Daoy (cell line): ENCODE measurements around the gene TEPSIN. TPM values are rescaled to one million over a fixed set of nuclear protein-coding genes. Genes with fewer than 3 reads are reported as not detected.

Source experiments
- DNase-seq: peaks from one replicate; pipeline ENCODE4 v3.0.0-alpha.2; 2015; ENCODE audit warnings: low read depth
- total RNA-seq: library from RNA; depleted of rRNA; stranded (reverse); fragments of >200 nt; shearing (Covaris generic); gene quantifications from 2 replicates; pipeline ENCODE4 v1.2.3, GENCODE V29; 2014

The TEPSIN gene
- total RNA-seq, 1 experiment from 2014 or later, result 17.0 TPM

DNA sequence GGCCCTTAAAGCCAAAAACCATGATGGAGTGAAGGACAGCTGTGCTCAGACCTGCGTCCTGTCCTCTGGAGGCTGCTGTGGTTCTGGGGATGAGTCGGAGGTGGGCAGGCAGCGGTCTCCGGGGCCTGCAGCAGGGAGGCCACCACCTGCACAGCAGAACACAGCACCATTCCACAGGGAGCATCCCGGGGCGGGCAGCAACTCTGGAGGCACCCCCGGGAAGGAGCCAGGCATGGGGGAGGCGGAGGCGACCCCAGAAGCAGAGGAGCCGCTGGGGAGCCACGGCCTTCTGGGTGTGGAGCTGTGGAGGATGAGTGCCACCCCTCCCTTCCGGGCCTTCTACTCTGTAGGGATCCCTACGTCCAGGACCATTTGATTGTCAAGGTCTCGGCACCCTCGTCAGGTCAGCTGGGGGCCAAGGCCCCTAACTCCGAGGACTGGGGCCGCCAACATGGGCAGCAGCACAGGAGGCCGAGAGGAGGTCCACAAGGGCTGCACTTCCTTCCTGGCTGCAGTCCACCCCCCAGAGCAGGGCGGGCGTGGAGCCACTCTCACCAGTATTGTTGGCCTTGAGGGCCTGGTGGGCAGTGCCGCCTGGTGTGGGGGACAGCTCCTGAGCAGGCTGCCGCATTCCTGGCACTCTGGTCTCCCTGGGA is 39.9 kb downstream of the TEPSIN start:
- DNase-seq, result no peak

DNA sequence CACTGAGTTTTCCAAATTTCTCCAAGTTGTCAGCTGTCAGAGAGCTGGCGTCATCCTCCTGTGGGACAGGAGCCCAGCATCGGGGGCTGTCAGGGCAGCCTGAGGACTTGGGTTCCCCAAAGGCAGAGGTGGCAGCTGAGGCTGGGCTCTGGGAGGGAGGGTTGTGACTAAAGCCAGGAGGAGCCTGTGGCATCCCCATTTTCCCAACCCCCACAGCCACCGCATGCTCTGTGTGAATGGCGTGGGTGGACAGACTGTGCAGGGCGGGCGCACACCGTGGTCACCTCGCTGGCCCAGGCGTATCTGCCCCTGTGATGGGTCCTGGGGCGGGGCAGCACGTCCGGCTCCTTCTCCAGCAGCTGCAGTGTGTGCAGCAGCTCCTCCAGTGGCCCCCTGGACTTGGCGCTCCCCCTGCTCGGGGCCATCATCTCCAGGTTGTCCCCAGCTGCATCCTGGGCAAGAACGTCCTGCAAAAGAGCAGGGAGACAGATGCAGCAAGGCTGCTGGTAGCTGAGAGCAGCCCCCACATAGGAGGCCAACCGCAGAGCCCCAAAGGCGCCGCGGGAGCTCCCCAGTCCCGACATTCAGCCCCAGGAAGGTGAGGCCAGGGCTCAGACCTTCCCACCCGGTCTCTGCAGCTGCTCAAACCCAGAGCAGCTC is 40.9 kb downstream of the TEPSIN start:
- DNase-seq, result no peak

DNA sequence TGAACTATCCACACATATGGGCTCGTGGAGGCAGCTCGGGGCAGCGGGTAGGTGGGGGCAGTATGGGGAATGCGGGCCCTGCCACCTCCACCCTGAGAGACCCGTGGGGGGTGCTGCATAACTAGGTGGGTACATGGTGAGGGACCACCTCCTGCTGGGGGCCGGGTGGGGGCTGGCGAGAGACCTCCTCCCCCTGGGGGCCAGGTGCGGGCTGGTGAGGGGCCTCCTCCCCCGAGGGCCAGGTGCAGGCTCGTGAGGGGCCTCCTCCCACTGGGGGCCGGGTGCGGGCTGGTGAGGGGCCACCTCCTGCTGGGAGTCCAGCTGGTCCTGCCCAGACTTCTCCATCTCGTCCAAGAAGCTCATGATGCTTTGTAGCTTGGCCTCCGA is 41.5 kb downstream of the TEPSIN start:
- DNase-seq, result no peak

DNA sequence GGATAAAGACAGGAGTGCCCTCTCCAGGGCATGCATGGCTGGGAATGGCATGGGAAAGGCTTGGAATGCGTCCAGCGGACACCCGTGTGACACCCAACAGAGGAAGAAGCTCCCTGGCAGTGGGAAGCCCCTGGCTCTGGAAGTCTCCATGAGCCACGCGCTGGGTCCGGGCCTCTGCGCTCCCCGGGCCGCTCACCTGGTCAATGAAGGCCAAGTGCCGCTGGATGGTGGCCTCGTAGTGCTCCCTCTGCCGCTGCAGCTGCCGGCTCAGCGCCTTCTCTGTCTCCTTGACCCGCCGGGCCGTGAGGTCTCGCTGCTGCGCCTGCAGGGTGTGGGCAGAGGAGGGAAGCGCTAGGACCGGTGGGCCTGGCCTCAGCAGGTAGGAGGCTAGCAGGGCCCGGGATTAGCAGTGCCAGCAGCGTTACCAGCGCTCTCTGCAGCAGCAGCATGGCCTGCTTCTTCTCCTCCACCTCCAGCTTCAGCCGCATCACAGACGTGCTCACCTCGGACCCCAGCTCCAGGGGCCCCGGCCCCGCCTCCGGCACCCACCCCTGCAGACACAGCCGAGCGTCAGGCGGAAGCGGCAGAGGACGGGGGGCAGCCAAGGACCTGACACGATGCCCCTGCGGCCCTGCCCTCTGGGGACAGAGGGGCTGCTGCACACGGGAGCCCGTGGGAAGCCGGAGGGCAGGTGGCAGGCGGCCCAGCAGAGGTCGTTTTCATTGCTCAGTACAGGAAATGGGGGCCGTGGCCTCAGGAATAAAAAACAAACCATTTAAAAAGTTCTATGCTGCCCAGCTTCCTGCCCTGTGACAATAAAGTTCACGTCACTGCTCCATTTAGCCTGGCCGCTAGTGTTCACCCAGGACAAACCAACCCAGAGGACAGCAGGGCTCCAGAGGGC is 42.1 kb downstream of the TEPSIN start:
- DNase-seq, result no peak

DNA sequence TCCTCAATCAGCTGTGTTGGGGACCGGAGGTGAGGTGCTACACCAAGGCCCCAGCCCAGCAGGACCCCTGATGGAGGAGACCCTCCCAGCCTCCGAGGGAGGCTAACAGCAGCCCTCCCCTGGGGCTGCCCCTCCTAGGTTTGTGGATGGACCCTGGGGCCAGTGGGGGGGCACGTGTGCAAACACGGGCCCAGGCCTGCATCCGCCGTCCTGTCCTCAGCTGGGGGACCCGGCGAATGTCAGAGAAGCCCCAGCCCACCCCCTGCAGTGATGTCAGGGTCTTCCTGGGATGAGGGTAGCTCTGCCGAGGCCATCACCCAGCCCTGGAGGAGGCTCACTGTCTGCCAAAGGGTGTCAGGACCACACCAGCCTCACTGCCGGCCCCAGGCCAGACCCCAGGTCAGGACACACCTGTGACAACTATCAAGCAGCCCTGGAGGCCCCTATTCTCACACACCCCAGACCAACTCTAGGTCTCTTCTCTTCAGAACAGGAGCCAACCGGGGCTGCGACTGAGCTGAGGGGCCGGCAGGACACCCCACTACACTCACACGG is 42.8 kb downstream of the TEPSIN start:
- no peak for DNase-seq

DNA sequence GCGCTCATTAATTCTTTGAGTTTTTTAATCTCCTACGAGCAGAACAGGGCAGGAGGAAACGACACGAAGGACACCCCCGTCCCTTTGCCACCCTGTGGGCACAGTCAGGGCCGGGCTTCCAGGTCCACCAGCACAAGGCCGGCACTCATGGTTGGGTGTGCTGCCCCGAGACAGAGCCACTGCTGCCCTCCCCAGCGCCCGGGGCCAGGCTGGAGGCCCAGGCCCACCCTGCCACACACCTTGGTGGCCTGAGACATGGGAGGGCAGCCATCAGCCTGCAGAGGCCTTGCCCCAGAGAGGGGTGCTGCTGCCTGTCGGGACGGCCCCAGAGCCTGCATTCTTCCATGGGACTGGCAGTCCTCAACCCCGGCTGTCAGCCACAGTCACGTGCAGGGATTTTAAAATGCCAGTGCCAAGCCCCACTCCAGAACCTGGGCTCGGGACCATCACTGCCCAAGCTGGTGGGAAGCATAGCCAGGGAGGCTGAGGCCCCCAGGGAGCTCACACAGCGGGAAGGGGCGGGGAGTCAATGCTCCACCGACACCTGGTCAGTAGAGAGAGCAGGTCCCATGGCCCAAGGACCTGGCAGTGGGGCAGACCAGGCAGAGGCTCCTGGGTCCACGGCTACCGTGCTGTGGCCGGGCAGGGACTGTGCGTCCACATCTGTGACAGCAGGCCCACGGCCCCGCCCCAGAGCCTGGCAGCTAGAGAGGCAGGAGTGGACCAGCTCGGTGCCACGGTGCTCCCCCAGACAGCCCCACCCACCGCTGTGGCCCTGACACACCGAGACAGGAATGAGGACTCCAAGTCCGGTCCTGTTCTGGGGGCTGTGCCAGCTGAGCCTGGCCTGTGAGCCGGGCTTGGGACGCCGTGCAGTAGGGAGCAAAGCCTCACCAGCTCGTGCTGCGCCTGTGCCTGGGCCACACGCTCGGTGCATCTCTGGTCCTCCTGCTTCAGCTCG is 43.6 kb downstream of the TEPSIN start:
- DNase-seq, result no peak

DNA sequence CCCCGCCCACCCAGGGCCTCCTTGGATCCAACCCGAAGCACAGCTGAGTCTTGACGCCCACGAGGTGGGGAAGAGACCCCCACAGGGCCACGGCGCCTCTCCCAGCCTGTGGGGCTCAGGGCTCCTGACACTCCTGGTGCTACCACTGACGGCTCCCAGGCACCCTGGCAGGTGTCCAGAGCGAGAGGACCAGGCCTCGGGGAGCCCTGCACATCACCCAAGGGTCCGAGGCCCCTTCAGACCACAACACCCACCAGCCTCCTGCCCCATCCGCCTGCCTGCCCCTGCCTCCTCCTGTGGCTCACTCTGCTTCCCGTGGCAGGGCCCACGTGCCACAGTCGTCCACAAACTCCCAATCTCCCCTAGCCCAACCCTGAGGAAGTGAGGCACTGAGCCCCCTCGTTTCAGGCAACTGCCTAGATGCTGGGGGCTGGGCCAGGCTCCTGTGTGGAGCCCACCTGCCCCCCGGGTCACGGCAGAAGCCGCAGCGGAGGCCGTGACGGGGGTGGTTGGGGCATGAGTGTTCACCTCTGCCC is 44.6 kb downstream of the TEPSIN start:
- no peak for DNase-seq

DNA sequence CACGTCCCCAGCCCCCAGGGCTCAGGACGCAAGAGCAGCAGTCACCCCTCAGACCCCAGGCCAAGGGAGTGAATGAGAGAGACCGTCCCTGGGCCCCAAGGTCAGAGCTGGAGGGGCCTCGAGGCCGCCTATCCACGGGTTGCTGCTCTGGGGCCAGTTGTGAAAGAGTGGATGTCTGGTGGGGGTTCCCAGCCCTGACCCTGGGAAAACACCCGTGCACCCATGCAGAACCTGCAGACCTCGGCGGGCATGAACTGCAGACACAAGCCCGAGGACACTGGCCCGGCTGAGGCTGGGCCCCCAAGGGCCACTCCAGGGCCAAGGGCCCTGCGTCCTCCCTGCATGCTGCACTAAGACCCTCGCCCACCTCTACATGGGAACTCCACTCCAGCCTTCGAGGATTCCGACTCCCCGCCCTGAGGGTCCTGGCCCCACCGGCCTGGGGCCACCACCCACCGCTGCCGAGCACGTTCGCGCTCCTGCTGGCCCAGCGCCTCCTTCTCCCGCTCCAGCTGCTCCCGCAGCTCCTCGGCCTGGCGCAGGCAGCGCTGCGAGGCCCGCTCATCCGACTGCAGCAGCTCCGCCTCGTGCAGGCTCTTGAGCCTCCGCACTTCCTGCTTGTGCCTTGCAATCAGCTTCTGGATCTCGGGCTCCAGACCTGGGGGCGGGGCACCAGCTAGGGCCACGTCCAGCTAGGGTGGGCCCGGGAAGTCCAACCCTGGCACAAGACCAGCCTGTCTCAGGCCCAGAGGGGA is 45.2 kb downstream of the TEPSIN start:
- DNase-seq, result no peak

DNA sequence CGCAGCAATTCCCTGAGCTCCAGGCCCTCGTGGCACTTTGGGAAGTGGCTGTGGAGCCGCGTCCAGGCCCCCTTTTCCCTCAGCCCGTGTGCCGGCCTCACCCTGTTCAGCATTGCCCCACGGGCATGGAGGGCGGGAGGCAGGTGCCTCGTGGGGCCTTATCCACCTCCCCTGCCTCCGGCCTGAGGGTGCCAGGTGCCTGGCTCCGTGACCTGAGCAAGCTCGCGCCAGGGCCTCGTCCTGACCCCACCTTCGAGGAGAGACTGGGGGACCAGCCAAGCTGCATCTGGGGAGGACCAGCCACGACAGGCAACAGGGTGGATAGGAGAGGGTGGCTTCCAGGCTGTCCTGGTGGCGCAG is 45.8 kb downstream of the TEPSIN start:
- no peak for DNase-seq

DNA sequence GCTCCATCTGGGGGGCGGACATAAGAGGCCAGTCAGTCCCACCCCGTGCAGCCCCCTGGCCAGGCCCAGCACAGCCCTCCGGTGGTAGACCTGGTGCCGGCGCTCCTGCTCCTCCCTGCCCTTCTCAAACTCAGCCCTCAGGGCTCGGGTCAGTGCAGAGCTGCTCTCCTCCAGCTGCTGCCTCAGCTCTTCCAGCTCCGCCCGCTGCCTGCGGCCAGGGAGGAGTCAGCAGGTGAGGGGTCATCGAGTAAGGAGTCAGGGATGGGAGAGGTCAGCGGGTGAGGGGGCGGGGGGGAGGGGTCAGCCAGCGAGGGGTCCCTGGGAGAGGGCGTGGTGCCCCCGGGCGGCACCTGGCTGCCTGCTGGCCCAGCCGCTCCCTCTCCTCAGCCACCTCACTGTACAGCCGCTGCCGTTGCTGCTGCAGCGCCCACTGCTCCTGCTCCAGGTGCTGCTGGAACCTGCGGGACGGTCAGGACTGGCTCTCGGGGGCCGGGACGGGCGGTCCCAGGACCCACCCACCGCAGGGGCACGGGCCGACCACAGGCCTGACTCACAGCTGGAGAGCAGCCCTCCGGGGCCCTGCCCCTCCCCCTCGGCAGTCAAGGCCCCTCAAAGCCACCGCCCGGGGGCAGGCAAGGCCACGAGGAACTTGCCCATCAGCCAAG is 46.3 kb downstream of the TEPSIN start:
- DNase-seq, result no peak

DNA sequence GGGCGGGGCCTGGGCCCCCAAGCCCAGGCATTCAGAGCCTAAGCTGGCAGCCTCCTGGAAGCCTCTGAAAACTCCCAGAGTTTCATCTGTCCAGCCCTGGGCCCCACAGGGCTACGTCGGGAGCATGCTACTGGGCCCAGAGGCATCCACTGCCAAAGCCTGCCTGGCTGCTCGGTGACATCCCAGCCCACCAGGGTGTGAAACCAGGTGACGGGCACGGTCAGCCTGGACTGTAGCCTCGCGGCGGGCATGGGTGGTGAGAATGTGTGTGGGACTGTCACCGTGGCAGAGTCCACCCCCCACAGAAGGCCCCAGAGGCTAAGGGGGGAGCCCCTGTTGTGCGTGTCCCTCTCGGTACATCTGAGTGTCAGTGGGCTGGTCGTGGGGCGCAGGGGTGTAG is 47.2 kb downstream of the TEPSIN start:
- no peak for DNase-seq

DNA sequence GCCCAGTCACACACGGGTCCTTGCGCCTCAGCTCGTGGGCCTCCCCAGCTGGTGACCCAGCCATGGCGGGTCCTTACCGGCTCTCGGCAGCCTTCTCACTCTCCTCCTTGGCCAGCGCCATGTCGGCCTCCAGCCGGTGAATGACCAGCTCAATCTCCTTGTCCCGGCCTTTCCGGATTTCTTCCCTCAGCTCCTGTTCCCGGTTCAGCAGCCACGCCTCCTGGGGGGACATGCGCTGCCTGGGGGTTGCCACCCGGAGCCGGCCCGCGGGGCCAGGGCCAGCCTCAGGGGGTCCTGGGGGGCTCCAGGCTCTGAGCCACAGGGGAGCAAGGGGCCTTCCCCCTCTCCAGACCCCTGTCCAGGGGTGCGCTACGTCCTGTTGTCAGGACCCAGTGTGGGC is 47.7 kb downstream of the TEPSIN start:
- no peak for DNase-seq

DNA sequence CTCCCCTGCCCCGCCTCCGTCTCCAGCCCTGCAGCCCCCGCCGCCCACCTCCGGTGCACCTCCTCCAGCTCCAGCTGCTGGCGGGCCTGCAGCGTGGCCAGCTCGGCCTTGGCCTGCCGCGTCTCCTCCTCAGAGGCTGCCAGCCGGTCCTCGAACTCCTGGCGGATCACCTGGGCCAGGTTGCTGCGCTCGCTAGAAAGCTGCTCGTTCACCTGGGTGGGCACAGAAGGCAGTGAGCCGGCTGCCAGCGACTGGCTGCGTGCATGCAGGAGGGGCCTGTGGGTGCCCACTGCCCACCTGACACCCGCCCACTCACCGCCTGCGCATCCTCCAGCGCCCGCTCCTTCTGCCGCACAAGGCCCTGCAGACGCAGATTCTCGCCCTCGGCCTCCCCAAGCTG is 48.3 kb downstream of the TEPSIN start:
- no peak for DNase-seq

DNA sequence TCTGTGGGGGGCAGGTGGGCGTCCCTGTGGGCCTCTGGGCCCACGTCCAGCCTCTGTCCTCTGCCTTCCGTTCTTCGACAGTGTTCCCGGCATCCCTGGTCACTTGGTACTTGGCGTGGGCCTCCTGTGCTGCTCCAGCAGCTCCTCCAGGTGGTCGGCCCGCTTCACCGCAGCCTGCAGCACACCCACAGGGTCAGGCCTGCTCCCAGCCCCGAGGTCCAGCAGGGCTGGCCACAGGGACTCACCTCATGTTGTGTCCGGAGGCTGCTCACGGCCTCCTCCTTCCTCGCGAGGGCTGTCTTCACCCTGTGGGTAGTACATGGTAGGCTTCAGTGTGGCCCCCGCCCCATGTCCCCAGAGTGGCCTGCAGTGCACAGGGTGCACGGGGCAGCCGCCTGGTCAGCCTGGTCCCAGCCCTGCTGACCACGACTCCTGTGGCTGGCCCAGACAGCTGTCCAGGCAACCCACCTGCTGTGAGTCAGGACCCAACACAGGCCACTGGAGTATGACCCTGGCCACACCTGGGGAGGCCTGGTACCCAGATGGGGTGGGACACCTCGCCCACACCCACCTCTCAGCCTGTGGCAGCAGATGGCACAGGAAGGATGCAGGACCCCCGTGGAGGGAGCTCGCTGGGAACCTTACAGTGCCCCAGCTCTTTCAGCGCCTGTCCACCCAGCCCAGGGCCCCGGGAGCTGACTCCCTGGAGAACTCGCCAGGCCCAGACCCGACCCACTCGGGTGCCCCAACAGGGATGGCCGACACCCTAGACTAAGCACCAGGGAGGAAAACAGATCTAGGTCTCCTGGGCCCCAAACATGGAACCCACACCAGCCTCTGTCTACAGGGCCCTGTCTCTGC is 49.0 kb downstream of the TEPSIN start:
- no peak for DNase-seq

DNA sequence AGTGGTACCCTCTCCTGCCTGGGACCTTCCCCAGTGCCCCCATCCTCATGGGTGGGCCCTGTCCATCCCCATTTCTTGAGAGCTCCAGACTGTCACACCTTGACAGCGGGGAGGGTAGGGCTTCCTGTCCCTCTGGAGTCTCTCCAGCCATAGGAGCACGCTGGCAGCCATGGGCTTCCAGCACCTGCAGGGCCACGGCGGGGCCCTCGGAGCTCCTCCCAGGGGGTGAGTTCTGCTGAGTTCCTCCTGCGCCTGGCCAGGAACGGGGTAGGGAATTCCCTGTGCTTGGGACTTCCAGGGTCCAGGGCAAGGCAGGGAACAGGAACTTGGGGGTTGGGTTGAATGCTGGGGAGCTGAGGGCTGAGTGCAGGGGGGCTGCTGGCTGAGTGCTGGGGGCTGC is 49.8 kb downstream of the TEPSIN start:
- DNase-seq, result no peak

DNA sequence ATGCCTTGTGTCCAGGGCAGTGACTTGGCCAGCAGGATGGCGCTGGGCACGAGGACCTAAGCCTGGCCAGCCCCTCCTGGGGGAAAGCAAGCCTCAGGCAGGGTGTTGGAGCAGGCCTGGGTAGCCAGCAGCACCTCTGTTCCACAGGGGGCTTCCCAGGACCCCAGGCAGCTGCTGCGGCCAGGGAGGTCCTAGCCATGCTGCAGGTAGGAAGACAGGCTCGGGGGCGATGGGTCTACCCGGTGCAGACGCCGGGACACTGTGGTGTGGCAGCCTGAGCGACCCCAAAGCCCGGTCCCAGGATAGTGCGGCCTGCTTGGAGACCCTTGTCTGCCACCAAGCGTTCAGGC is 50.4 kb downstream of the TEPSIN start:
- DNase-seq, result no peak

DNA sequence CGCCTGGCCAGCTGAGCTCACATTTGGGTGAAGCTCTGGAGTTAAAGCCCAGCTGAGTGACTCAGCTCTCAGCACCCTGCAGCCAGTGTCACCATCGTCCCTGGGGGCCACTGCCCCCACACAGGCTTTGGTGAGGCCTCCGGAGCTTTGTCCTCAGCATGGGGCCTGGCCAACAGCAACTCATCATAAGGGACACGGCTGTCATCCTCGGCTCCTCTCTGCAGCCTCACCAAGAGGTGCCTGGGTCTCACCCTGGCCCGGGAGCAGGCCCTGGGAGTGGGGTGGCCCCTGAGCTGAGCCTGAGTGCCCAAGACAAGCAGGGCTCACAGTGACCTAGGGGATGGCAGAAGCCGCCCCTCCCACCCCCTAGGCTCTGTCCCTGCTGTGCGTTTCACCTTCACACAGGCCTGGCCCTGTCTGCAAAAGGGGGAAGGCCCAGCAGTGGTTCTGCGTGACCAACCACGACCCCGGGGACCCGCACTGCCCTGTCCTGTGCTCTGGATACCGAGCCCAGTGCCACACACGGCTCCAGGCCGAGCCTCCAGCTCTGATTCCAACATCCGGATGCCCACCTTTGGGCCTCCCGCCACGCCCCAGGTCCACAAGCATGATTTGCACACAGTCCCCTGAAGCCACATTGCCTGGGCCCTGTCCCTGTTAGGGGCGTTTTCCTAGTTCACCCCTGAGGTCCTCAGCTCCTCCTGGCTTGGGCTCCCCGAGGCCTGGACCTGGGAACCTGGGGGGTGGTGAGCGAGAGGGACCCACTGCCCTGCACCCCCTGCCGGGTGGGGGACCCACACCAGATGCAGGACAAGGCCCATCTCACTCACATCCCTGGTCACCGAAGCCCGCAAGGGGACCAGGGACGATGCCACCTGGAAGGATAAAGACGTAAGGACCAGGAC is 51.0 kb downstream of the TEPSIN start:
- no peak for DNase-seq

DNA sequence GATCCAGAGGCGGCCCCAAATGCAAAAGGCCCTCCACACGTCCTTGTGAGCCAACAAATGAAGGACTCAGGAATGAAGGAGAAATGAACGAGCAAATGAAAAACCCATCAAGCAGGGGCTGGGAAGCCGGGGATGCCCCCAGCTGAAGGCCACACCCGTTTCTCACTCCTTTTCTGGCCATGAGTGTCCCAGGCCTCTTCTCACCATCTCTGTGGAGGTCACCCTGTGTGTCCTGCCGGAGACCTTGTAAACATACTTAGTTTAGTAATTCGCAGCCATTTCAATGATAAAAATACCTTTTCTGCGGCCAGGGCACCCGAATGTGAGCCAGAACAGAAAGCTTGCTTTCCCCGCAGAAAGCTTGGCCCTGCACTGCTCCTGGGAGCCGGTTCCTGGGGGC is 51.7 kb downstream of the TEPSIN start:
- DNase-seq, result no peak
